Activated naive CD8-positive, alpha-beta T cell treated with anti-CD3 and anti-CD28 coated beads for 36 hours (primary cell): Measurements from ENCODE around the gene GRAMD1B. TPM values are rescaled to one million over a fixed set of nuclear protein-coding genes. Genes with fewer than 3 reads are reported as not detected.
A peak's percentile ranks its signal among the peaks of the same experiment; 100 is the strongest.

Experiments
- DNase-seq: peaks from one replicate; pipeline ENCODE4 v3.0.0; 2021
- H3K27ac Mint-ChIP-seq: one replicate; pipeline ENCODE4 v1.8.0; 2022; ENCODE audit warnings: mild to moderate bottlenecking, moderate library complexity, mixed read lengths
- H3K27me3 Mint-ChIP-seq: one replicate; pipeline ENCODE4 v1.8.0; 2022; ENCODE audit warnings: mild to moderate bottlenecking, mixed read lengths
- H3K36me3 Mint-ChIP-seq: one replicate; pipeline ENCODE4 v1.8.0; 2021; ENCODE audit warnings: mild to moderate bottlenecking, mixed read lengths
- H3K4me1 Mint-ChIP-seq: one replicate; pipeline ENCODE4 v1.8.0; 2021; ENCODE audit warnings: mixed read lengths
- H3K4me3 Mint-ChIP-seq: one replicate; pipeline ENCODE4 v1.8.0; 2022; ENCODE audit warnings: mild to moderate bottlenecking, moderate library complexity, mixed read lengths
- H3K9me3 Mint-ChIP-seq: one replicate; pipeline ENCODE4 v1.8.0; 2022; ENCODE audit warnings: mixed read lengths
- total RNA-seq, 2 experiments: library from RNA; stranded (reverse); gene quantifications; one replicate each; pipeline ENCODE4 v1.2.3, GENCODE V29; 2021

Gene GRAMD1B
- total RNA-seq, 2 experiments from 2014 or later = 20.3 to 20.6 TPM

DNA sequence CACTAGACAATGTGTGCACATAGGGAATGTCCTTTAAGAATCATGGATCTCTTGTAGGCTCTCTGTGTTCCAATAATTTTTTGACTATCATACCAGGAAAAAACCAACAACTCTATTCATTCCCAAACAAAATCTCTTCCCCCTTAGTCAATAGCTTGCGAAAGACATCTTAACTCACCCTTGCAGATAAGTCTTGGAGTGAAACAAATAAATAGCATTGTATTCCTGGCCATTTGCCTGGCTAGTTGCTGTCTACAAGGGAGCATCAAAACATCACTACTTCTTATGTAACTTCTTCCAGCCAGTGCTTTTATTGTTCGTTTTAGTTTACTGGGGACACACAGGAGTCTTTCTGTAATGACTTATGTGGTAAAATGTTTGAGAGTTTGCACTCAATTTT is 194.9 kb downstream of the GRAMD1B start:
- Mint-ChIP-seq H3K27me3 (no peaks in the 10 kb centered on the region), H3K36me3 (peaks cover 2% of the 10 kb centered on the region), H3K9me3 (no peaks in the 10 kb centered on the region), H3K4me1 (no peaks in the 10 kb centered on the region), H3K4me3 (no peak overlapping the region), H3K27ac (no peak overlapping the region)
- no peak for DNase-seq

GRCh38 chr11:123628936-123629683 is 199.0 kb downstream of the GRAMD1B start:
- H3K27me3 Mint-ChIP-seq = peaks cover 3% of the 10 kb centered on the region
- DNase-seq = no peak
- H3K4me3 Mint-ChIP-seq = no peak overlapping the region
- no peaks in the 10 kb centered on the region for H3K9me3 Mint-ChIP-seq
- no peak overlapping the region for H3K27ac Mint-ChIP-seq
- H3K4me1 Mint-ChIP-seq = no peaks in the 10 kb centered on the region
- no peaks in the 10 kb centered on the region for H3K36me3 Mint-ChIP-seq

DNA sequence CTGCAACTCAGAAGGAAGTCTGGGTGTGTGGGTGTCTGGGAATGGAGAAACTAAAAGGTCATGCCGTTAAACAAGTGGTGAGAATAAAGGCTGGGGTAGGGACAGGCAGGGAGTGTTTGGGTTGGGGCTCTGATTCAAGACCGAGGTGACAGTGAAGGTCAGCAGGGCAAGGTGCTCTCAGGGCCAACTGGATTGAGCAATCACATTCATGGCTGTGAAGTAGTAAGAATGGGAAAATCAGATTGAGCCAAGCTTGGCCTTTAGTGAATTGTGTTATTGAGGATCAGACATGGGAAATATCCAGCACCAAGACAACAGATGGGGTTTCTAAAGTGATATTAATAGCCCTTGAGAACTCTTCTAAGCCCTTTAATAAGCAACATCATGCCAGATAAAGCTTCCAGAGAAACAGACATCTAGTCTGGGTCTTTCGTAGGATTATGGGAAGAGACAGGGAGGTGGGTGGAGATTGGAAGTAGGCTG is 200.1 kb downstream of the GRAMD1B start:
- Mint-ChIP-seq H3K4me1 (no peaks in the 10 kb centered on the region), H3K27ac (no peak overlapping the region), H3K4me3 (no peak overlapping the region)

GRCh38 chr11:123640029-123640428 is 210.0 kb downstream of the GRAMD1B start:
- peaks cover 20% of the 10 kb centered on the region for H3K27me3 Mint-ChIP-seq
- H3K4me1 Mint-ChIP-seq = no peaks in the 10 kb centered on the region
- no peaks in the 10 kb centered on the region for H3K36me3 Mint-ChIP-seq
- no peak overlapping the region for H3K4me3 Mint-ChIP-seq
- DNase-seq = no peak
- no peak overlapping the region for H3K27ac Mint-ChIP-seq
- H3K9me3 Mint-ChIP-seq = no peaks in the 10 kb centered on the region

More for the DNA sequence above, 200.1 kb downstream of the GRAMD1B start:
- Mint-ChIP-seq H3K9me3 (no peaks in the 10 kb centered on the region), H3K27me3 (peaks cover 9% of the 10 kb centered on the region), H3K36me3 (no peaks in the 10 kb centered on the region)
- no peak for DNase-seq

DNA sequence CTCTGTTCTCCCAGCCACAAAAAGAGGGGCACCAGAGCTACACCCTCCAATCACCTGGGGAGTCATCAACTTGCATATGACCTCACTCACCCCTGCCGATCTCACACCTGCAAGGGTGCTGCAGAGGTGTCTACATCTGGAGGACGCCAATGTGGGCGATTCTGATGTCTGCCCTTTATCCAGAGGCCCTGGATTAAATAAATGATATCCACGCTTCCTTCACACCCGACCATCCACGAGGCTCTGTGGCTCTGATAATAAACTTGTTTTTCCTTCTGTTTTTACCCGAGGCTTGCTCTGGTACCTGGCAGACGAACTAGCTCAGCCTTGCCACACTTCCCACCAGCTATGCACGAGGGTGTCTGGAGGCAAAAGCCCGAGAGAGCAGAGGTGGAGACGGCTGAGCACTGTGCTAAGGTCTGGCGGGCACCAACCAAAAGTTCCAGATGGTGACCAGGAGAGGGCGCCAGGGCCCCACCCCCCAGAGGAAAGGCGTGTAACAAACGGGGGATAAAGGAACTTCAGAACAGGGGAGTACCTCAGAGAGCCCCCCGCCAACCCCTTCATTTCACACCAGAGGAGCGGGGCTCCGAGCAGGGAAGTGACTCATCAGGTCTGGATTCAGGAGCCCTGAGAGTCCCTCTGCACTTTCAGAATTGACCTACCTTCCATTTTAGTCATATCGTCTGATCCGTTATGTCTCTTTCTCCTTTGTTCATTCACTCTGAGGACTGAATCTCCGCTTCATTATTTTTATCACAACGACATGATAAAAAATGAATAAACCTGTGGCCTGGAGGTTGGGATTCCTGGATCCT is 210.8 kb downstream of the GRAMD1B start:
- Mint-ChIP-seq H3K27me3 (peaks cover 22% of the 10 kb centered on the region), H3K27ac (no peak overlapping the region), H3K4me1 (no peaks in the 10 kb centered on the region), H3K4me3 (no peak overlapping the region), H3K36me3 (no peaks in the 10 kb centered on the region), H3K9me3 (no peaks in the 10 kb centered on the region)
- DNase-seq = peak; percentile 48

GRCh38 chr11:123641495-123641840 is 211.4 kb downstream of the GRAMD1B start:
- peaks cover 26% of the 10 kb centered on the region for H3K27me3 Mint-ChIP-seq
- H3K27ac Mint-ChIP-seq = no peak overlapping the region
- H3K36me3 Mint-ChIP-seq = no peaks in the 10 kb centered on the region
- no peak overlapping the region for H3K4me3 Mint-ChIP-seq
- H3K4me1 Mint-ChIP-seq = no peaks in the 10 kb centered on the region
- DNase-seq = no peak
- no peaks in the 10 kb centered on the region for H3K9me3 Mint-ChIP-seq

DNA sequence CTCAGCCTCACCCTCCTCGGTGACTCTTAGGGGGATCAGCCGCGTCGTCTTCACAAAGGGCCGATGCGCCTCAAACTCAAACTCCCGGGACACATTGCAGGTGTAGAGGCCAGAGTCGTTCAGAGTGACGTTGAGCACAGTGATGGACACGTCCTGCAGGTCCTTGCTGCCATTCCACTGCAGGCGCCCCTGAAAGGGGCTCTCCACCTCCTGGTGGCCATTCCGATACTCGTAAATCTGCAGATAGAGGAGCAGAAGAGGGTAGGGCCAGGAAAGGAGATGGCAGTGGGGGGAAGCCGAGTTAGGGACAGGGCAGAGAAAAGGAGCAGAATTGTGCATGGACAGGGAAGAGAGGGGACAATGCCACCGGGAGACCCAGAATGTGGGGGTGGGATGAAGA is 212.4 kb downstream of the GRAMD1B start:
- Mint-ChIP-seq H3K27me3 (peaks cover 22% of the 10 kb centered on the region), H3K36me3 (no peaks in the 10 kb centered on the region)

GRCh38 chr11:123645286-123645975 is 215.4 kb downstream of the GRAMD1B start:
- Mint-ChIP-seq H3K36me3 (no peaks in the 10 kb centered on the region), H3K4me1 (no peaks in the 10 kb centered on the region), H3K9me3 (no peaks in the 10 kb centered on the region), H3K4me3 (no peak overlapping the region), H3K27me3 (peaks cover 32% of the 10 kb centered on the region), H3K27ac (no peak overlapping the region)
- no peak for DNase-seq

More for the DNA sequence above, 212.4 kb downstream of the GRAMD1B start:
- no peak overlapping the region for H3K27ac Mint-ChIP-seq
- no peak overlapping the region for H3K4me3 Mint-ChIP-seq
- no peaks in the 10 kb centered on the region for H3K9me3 Mint-ChIP-seq
- DNase-seq = no peak
- H3K4me1 Mint-ChIP-seq = no peaks in the 10 kb centered on the region

DNA sequence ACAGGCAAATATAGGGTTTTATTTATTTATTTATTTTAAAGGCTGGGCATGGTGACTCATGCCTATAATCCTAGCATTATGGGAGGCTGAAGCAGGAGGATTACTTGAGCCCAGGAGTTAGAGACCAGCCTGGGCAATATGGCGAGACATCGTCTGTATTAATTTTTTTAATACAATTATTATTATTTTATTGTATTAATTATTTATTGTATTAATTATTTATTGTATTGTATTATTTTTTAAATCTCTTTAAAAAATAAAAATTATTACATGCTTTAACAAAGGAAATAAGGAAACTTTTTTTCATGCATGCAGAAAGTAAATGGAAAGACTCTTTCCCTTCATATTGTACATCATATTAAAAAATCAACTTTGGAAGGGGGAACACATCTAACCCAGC is 220.8 kb downstream of the GRAMD1B start:
- Mint-ChIP-seq H3K4me3 (no peak overlapping the region), H3K36me3 (no peaks in the 10 kb centered on the region), H3K4me1 (peaks cover 2% of the 10 kb centered on the region), H3K27me3 (peaks cover 64% of the 10 kb centered on the region), H3K27ac (no peak overlapping the region), H3K9me3 (no peaks in the 10 kb centered on the region)
- DNase-seq = no peak

GRCh38 chr11:123652599-123652998 is 222.5 kb downstream of the GRAMD1B start:
- H3K9me3 Mint-ChIP-seq = no peaks in the 10 kb centered on the region
- H3K27ac Mint-ChIP-seq = no peak overlapping the region
- H3K4me1 Mint-ChIP-seq = peaks cover 2% of the 10 kb centered on the region
- H3K36me3 Mint-ChIP-seq = no peaks in the 10 kb centered on the region
- no peak for DNase-seq
- peaks cover 59% of the 10 kb centered on the region for H3K27me3 Mint-ChIP-seq
- no peak overlapping the region for H3K4me3 Mint-ChIP-seq

DNA sequence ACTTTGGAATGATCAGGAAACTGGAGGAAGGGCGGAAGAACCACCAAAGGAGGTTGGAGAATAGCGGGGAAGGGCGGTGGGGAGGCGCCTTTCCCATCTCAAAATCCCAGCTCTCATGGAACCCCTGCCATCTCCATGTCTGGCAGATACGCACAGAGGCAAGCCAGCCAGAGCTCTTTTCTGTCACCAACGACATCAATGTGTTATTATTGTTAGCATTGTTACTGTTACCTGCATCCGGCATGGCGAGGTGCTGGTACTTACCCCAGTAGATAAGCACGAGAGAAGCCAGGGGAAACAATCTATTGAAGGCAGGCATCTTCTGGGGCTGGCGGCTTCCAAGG is 223.4 kb downstream of the GRAMD1B start:
- no peak overlapping the region for H3K4me3 Mint-ChIP-seq
- H3K27me3 Mint-ChIP-seq = peaks cover 59% of the 10 kb centered on the region
- no peaks in the 10 kb centered on the region for H3K36me3 Mint-ChIP-seq
- peaks cover under 1% of the 10 kb centered on the region for H3K9me3 Mint-ChIP-seq
- no peak overlapping the region for H3K27ac Mint-ChIP-seq
- no peak for DNase-seq
- peaks cover 2% of the 10 kb centered on the region for H3K4me1 Mint-ChIP-seq

GRCh38 chr11:123653827-123654565 is 223.9 kb downstream of the GRAMD1B start:
- Mint-ChIP-seq H3K27ac (no peak overlapping the region), H3K4me3 (peak overlapping the region; percentile 50), H3K27me3 (peaks cover 59% of the 10 kb centered on the region), H3K4me1 (peaks cover 6% of the 10 kb centered on the region), H3K36me3 (peaks cover 4% of the 10 kb centered on the region), H3K9me3 (peaks cover 6% of the 10 kb centered on the region)
- peak; percentile 47 for DNase-seq

- peak; percentile 44 for DNase-seq
- Mint-ChIP-seq H3K27ac (no peak within 1 kb of the TSS), H3K4me1 (peaks cover 10% of the 10 kb centered on the region), H3K4me3 (peak within 1 kb of the TSS; percentile 63), H3K27me3 (peaks cover 57% of the 10 kb centered on the region), H3K9me3 (peaks cover 8% of the 10 kb centered on the region), H3K36me3 (peaks cover 4% of the 10 kb centered on the region)
These were observed 224.6 kb downstream of the GRAMD1B start, which contains the start of gene SCN3B for GRCh38 chr11:123654566-123655081. Gene SCN3B (minus strand): TSS chr11:123654624. CDS start chr11:123653801, 823 bp downstream.

- Mint-ChIP-seq H3K4me3 (no peak overlapping the region), H3K27ac (no peak overlapping the region), H3K36me3 (peaks cover 4% of the 10 kb centered on the region), H3K4me1 (peaks cover 16% of the 10 kb centered on the region), H3K9me3 (peaks cover 16% of the 10 kb centered on the region), H3K27me3 (peaks cover 17% of the 10 kb centered on the region)
- DNase-seq = no peak
These were observed 229.2 kb downstream of the GRAMD1B start for GRCh38 chr11:123659311-123659710.
